ENCODE data around the gene ALG8.

- TF ChIP-seq TAF1 (IDR thresholded peaks at IDR 0.05; ENCODE audit: low read depth), result no peak
- TF ChIP-seq POLR2AphosphoS5 (IDR thresholded peaks at IDR 0.05), result no peak
- no peak for TF ChIP-seq EZH2 (IDR thresholded peaks at IDR 0.05; ENCODE audit: borderline replicate concordance, insufficient read depth, low read length, poor library complexity, severe bottlenecking)
- no peak for TF ChIP-seq CTCF (IDR thresholded peaks at IDR 0.05; ENCODE audit: poor library complexity, severe bottlenecking)
- no peak for TF ChIP-seq REST (IDR thresholded peaks at IDR 0.05; ENCODE audit: borderline replicate concordance)
These were observed 31.0 kb upstream of the ALG8 start for GRCh38 chr11:78170413-78170812.
